ENCODE results near the gene ANKZF1. TPM values are rescaled to one million over a fixed set of nuclear protein-coding genes. Genes with fewer than 3 reads are reported as not detected.

ANKZF1 gene
- total RNA-seq, 1 donor: 35.1 TPM

- Histone ChIP-seq H3K4me3 (ENCODE audit: insufficient read depth, low read length) (peak overlapping the region; percentile 51), H4K20me1 (ENCODE audit: insufficient read depth, low read length) (no peaks in the 10 kb centered on the region), H3K36me3 (ENCODE audit: insufficient read depth, low read length) (peaks cover 22% of the 10 kb centered on the region), H2AFZ (ENCODE audit: low read length) (peak overlapping the region; percentile 36), H3K4me2 (ENCODE audit: insufficient read depth, low read length) (peak overlapping the region; percentile 47), H3K4me1 (ENCODE audit: insufficient read depth, low read length) (peaks cover 16% of the 10 kb centered on the region), H3K79me2 (ENCODE audit: insufficient read depth, low read length) (peaks cover 34% of the 10 kb centered on the region), H3K27ac (ENCODE audit: low read depth, low read length) (no peak overlapping the region), H3K9me3 (ENCODE audit: low read depth, low read length) (no peaks in the 10 kb centered on the region), H3K27me3 (ENCODE audit: insufficient read depth, low read length) (no peaks in the 10 kb centered on the region)
- peak; percentile 32 for DNase-seq (ENCODE audit: insufficient read length, low spot score, missing footprints)
- no peak for TF ChIP-seq CTCF (IDR thresholded peaks at IDR 0.05; ENCODE audit: extremely low read depth, low read depth, low read length)
Observed at GRCh38 chr2:219243291-219243761, 13.7 kb downstream of the ANKZF1 start.

GRCh38 chr2:219244789-219245147 lies 15.2 kb downstream of the ANKZF1 start:
- Histone ChIP-seq H3K36me3 (ENCODE audit: insufficient read depth, low read length) (peaks cover 16% of the 10 kb centered on the region), H3K4me3 (ENCODE audit: insufficient read depth, low read length) (peak overlapping the region; percentile 88), H2AFZ (ENCODE audit: low read length) (peak overlapping the region; percentile 96), H3K79me2 (ENCODE audit: insufficient read depth, low read length) (peaks cover 34% of the 10 kb centered on the region), H3K27me3 (ENCODE audit: insufficient read depth, low read length) (no peaks in the 10 kb centered on the region), H3K4me1 (ENCODE audit: insufficient read depth, low read length) (peaks cover 29% of the 10 kb centered on the region), H3K27ac (ENCODE audit: low read depth, low read length) (peak overlapping the region; percentile 95), H3K4me2 (ENCODE audit: insufficient read depth, low read length) (peak overlapping the region; percentile 92), H4K20me1 (ENCODE audit: insufficient read depth, low read length) (no peaks in the 10 kb centered on the region), H3K9me3 (ENCODE audit: low read depth, low read length) (no peaks in the 10 kb centered on the region)
- DNase-seq (ENCODE audit: insufficient read length, low spot score, missing footprints): no peak
- TF ChIP-seq CTCF (IDR thresholded peaks at IDR 0.05; ENCODE audit: extremely low read depth, low read depth, low read length): no peak

GRCh38 chr2:219245148-219245898 lies 15.7 kb downstream of the ANKZF1 start, which contains the start of the genes GLB1L and STK16:
Gene GLB1L, minus strand, starts transcription at chr2:219245444. Its CDS starts 1,871 bp downstream, at chr2:219243573.
Gene STK16, plus strand, starts transcription at chr2:219245479. Its CDS starts 521 bp downstream, at chr2:219246000.
- H3K4me3 ChIP-seq (ENCODE audit: insufficient read depth, low read length): peak within 1 kb of the TSS; percentile 88
- peak within 1 kb of the TSS; percentile 96 for H2AFZ ChIP-seq (ENCODE audit: low read length)
- TF ChIP-seq CTCF (IDR thresholded peaks at IDR 0.05; ENCODE audit: extremely low read depth, low read depth, low read length): no peak
- DNase-seq (ENCODE audit: insufficient read length, low spot score, missing footprints): peak; percentile 99
- H3K27me3 ChIP-seq (ENCODE audit: insufficient read depth, low read length): no peaks in the 10 kb centered on the region
- peaks cover 34% of the 10 kb centered on the region for H3K4me1 ChIP-seq (ENCODE audit: insufficient read depth, low read length)
- peak within 1 kb of the TSS; percentile 95 for H3K27ac ChIP-seq (ENCODE audit: low read depth, low read length)
- peak within 1 kb of the TSS; percentile 92 for H3K4me2 ChIP-seq (ENCODE audit: insufficient read depth, low read length)
- no peaks in the 10 kb centered on the region for H4K20me1 ChIP-seq (ENCODE audit: insufficient read depth, low read length)
- H3K36me3 ChIP-seq (ENCODE audit: insufficient read depth, low read length): peaks cover 20% of the 10 kb centered on the region
- no peaks in the 10 kb centered on the region for H3K9me3 ChIP-seq (ENCODE audit: low read depth, low read length)
- peaks cover 34% of the 10 kb centered on the region for H3K79me2 ChIP-seq (ENCODE audit: insufficient read depth, low read length)

- peak; percentile 73 for DNase-seq (ENCODE audit: insufficient read length, low spot score, missing footprints)
- H3K79me2 ChIP-seq (ENCODE audit: insufficient read depth, low read length): peaks cover 34% of the 10 kb centered on the region
- H4K20me1 ChIP-seq (ENCODE audit: insufficient read depth, low read length): no peaks in the 10 kb centered on the region
- no peak for TF ChIP-seq CTCF (IDR thresholded peaks at IDR 0.05; ENCODE audit: extremely low read depth, low read depth, low read length)
- no peaks in the 10 kb centered on the region for H3K9me3 ChIP-seq (ENCODE audit: low read depth, low read length)
- peaks cover 23% of the 10 kb centered on the region for H3K36me3 ChIP-seq (ENCODE audit: insufficient read depth, low read length)
- H2AFZ ChIP-seq (ENCODE audit: low read length): peak overlapping the region; percentile 96
- peaks cover 37% of the 10 kb centered on the region for H3K4me1 ChIP-seq (ENCODE audit: insufficient read depth, low read length)
- no peaks in the 10 kb centered on the region for H3K27me3 ChIP-seq (ENCODE audit: insufficient read depth, low read length)
- H3K4me2 ChIP-seq (ENCODE audit: insufficient read depth, low read length): peak overlapping the region; percentile 92
- H3K4me3 ChIP-seq (ENCODE audit: insufficient read depth, low read length): peak overlapping the region; percentile 88
- H3K27ac ChIP-seq (ENCODE audit: low read depth, low read length): peak overlapping the region; percentile 95
Observed at GRCh38 chr2:219245899-219246230, 16.3 kb downstream of the ANKZF1 start.

Measured in osteoblast (primary cell).